KMS-11 (cell line): ENCODE data around the gene AGTR1.

Source experiments
- H2AFZ ChIP-seq: fragments of 200-600 bp; sonication (generic); 2 replicates; pipeline ENCODE4 v1.6.1; 2016; ENCODE audit warnings: antibody characterized with exemption, mixed run types, low read depth
- H3K27ac ChIP-seq: fragments of 200-600 bp; sonication (generic); 2 replicates; pipeline ENCODE4 v1.6.1; 2016; ENCODE audit warnings: mild to moderate bottlenecking, mixed run types
- H3K27me3 ChIP-seq: fragments of 200-600 bp; sonication (generic); 2 replicates; pipeline ENCODE4 v1.6.1; 2017; ENCODE audit warnings: mild to moderate bottlenecking, low read depth, mixed run types, moderate library complexity; ENCODE audit not compliant: insufficient read depth
- H3K36me3 ChIP-seq: fragments of 200-600 bp; sonication (generic); 2 replicates; pipeline ENCODE4 v1.6.1; 2017; ENCODE audit warnings: mild to moderate bottlenecking, mixed run types; ENCODE audit not compliant: insufficient read depth
- H3K4me1 ChIP-seq: fragments of 200-600 bp; sonication (generic); 2 replicates; pipeline ENCODE4 v1.6.1; 2016; ENCODE audit warnings: mild to moderate bottlenecking, low read depth, mixed run types; ENCODE audit not compliant: poor library complexity, severe bottlenecking
- H3K4me2 ChIP-seq: fragments of 200-600 bp; sonication (generic); 2 replicates; pipeline ENCODE4 v1.7.0; 2016; ENCODE audit warnings: mild to moderate bottlenecking, mixed run types
- H3K4me3 ChIP-seq: fragments of 200-600 bp; sonication (generic); IDR thresholded peaks from 2 replicates; pipeline ENCODE4 v1.6.1; 2017; ENCODE audit warnings: low read depth, low read length, mixed read lengths; ENCODE audit not compliant: insufficient read depth
- H3K79me2 ChIP-seq: fragments of 200-600 bp; sonication (generic); 2 replicates; pipeline ENCODE4 v1.6.1; 2016; ENCODE audit warnings: low read depth, mixed run types; ENCODE audit not compliant: insufficient read depth
- H3K9ac ChIP-seq: fragments of 200-600 bp; sonication (generic); 2 replicates; pipeline ENCODE4 v1.6.1; 2016; ENCODE audit warnings: mild to moderate bottlenecking, mixed run types
- H4K20me1 ChIP-seq: fragments of 200-600 bp; sonication (generic); 2 replicates; pipeline ENCODE4 v1.6.1; 2016; ENCODE audit warnings: mild to moderate bottlenecking, mixed run types; ENCODE audit not compliant: insufficient read depth
- TF ChIP-seq, protein P1 (sequence below): fragments of 200-600 bp; sonication (generic); conservative IDR thresholded peaks from 2 replicates; pipeline ENCODE4 v1.6.1; 2017; ENCODE audit warnings: low read depth, mild to moderate bottlenecking, antibody characterized with exemption, low read length, moderate library complexity, mixed read lengths

Gene AGTR1

DNA sequence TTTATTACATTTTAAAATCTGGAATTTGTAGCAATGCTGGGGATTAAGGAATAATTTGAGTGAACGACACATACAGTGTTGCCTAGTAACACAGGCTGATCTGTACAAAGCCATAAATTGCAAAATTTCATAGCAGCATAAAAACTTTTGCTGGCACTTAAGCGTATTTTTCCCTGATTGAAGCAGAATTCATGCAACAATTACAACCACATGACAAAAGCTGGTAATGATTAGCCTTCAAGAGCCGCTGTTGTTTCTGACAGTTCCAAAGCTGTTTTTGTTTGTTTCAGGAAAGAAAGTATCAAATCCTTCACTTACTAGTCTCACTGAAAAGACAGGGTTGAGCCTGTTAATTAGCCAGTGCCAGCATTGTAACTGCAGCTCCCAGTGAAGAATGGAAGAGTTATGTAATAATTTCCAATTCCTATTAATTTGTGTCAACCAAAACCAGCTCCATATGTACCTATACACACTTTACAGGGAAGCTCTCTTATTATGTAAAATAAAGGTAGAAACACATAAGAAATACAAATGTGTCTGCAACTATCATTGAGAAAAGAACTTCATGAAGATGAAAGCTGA lies 60.7 kb downstream of the AGTR1 start:
- H3K4me3 ChIP-seq = no peak overlapping the region
- H3K4me2 ChIP-seq = no peak overlapping the region
- peaks cover 17% of the 10 kb centered on the region for H3K4me1 ChIP-seq
- no peaks in the 10 kb centered on the region for H3K79me2 ChIP-seq
- no peak overlapping the region for H3K9ac ChIP-seq
- H3K27ac ChIP-seq = no peak overlapping the region
- no peaks in the 10 kb centered on the region for H3K36me3 ChIP-seq
- no peaks in the 10 kb centered on the region for H4K20me1 ChIP-seq
- TF ChIP-seq, protein P1, sequence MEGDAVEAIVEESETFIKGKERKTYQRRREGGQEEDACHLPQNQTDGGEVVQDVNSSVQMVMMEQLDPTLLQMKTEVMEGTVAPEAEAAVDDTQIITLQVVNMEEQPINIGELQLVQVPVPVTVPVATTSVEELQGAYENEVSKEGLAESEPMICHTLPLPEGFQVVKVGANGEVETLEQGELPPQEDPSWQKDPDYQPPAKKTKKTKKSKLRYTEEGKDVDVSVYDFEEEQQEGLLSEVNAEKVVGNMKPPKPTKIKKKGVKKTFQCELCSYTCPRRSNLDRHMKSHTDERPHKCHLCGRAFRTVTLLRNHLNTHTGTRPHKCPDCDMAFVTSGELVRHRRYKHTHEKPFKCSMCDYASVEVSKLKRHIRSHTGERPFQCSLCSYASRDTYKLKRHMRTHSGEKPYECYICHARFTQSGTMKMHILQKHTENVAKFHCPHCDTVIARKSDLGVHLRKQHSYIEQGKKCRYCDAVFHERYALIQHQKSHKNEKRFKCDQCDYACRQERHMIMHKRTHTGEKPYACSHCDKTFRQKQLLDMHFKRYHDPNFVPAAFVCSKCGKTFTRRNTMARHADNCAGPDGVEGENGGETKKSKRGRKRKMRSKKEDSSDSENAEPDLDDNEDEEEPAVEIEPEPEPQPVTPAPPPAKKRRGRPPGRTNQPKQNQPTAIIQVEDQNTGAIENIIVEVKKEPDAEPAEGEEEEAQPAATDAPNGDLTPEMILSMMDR = no peak
- no peaks in the 10 kb centered on the region for H3K27me3 ChIP-seq
- H2AFZ ChIP-seq = no peak overlapping the region

DNA sequence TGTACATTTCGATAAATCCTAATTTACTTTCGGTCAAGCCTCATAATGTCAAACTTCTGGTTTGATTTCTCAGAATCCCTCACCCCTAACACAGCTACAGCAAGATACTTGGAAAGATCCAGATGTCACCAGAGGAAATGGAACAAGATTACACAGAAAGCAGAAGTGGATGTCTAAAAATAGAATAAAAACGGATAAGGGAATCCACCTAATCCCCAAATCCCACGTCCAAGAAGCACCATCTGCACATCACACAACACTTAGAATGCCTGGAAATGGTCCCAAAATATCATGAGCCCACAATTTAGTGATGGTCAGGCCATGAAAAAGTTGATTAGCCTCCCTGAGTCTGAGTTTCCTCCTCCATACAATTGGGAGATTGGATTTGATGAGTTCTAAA lies 61.7 kb downstream of the AGTR1 start:
- Histone ChIP-seq H3K27ac (no peak overlapping the region), H4K20me1 (no peaks in the 10 kb centered on the region), H3K79me2 (no peaks in the 10 kb centered on the region), H3K9ac (no peak overlapping the region), H3K4me2 (no peak overlapping the region), H2AFZ (no peak overlapping the region), H3K27me3 (no peaks in the 10 kb centered on the region), H3K4me3 (no peak overlapping the region), H3K36me3 (no peaks in the 10 kb centered on the region), H3K4me1 (peaks cover 21% of the 10 kb centered on the region)
- TF ChIP-seq, protein P1 = no peak

DNA sequence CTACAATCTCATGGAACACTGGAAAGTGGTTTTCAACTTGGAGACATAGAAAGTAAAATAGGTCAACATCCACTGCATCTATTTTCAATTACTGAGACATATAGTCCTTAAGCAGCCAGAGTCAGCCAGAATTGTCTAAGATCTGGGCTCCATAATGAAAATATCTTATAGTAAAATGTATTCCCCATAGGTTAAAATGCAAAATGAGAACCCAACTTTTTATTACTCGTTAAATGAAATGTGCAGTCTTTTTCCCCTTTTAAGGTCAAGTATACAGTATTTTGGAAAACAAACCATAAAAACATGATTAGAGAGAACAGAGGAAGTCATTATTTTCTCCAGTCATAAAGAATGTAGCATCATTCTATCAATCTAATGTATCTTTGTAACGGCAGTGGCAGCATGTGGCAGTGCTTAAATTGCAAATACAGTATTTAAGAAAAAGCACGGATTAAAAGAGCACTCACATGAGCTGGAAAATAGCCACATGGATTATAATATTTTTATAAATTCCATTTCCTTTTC lies 65.5 kb downstream of the AGTR1 start:
- no peaks in the 10 kb centered on the region for H3K36me3 ChIP-seq
- H3K27ac ChIP-seq = no peak overlapping the region
- H3K4me3 ChIP-seq = no peak overlapping the region
- peaks cover 12% of the 10 kb centered on the region for H3K4me1 ChIP-seq
- TF ChIP-seq, protein P1 = no peak
- H3K9ac ChIP-seq = no peak overlapping the region
- no peaks in the 10 kb centered on the region for H4K20me1 ChIP-seq
- no peak overlapping the region for H2AFZ ChIP-seq
- no peak overlapping the region for H3K4me2 ChIP-seq
- H3K27me3 ChIP-seq = no peaks in the 10 kb centered on the region
- H3K79me2 ChIP-seq = no peaks in the 10 kb centered on the region

DNA sequence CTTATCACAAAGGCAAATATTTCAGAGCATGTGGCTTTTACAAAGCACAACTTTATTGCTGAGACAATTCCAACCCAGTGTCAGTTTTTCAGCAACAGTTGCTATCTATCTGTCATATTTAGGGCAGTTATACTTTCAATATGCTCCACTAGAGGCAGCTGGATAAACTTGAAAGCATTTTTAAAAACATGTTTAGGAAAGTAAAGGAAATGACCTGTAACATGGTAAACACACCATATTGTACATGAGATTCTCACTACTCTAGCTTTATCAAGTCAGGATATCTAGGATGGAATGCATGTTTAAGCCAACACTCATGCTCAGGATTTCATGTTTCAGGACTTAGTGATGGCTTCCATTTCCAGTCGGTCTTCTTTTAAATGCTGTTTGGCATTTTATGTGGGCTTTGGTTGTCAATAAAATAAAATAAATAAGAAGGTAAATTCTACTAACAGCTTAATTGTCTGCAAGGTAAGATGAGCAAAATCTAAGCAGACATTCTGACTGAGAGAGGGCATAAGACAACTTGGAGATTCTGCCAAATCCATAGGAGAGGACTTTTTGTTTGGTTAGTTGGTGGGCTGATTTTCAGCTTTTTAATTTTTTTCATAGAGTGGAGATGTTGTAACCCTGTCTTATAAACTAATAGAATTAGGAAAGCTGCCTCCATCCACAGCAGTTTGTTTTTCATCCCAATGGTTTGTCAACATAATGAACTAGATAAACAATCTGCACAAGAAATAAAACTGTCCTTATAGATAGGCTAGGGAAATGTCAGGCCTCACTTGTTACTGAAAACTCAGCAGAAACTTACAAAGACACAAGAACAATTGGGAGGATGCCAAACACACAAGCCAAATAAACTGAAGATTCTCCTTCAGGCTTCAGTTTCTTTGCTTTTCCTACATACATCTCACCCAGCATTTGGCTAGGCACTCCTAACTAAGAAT lies 66.6 kb downstream of the AGTR1 start:
- H2AFZ ChIP-seq = no peak overlapping the region
- H3K27ac ChIP-seq = no peak overlapping the region
- H4K20me1 ChIP-seq = no peaks in the 10 kb centered on the region
- H3K79me2 ChIP-seq = no peaks in the 10 kb centered on the region
- H3K4me1 ChIP-seq = peaks cover 12% of the 10 kb centered on the region
- TF ChIP-seq, protein P1 = no peak
- no peak overlapping the region for H3K4me3 ChIP-seq
- H3K4me2 ChIP-seq = no peak overlapping the region
- no peaks in the 10 kb centered on the region for H3K36me3 ChIP-seq
- no peak overlapping the region for H3K9ac ChIP-seq
- no peaks in the 10 kb centered on the region for H3K27me3 ChIP-seq
